Measurements from ENCODE around the gene PIKFYVE.

Gene PIKFYVE

GRCh38 chr2:208234786-208235185 lies 31.3 kb upstream of the PIKFYVE start:
- H3K4me3 ChIP-seq (ENCODE audit: low read depth, low read length), result no peak overlapping the region
- no peak for TF ChIP-seq CTCF (IDR thresholded peaks at IDR 0.05; ENCODE audit: low read depth, low read length, missing control alignments)
- in situ Hi-C loops (cut with HindIII; ENCODE audit: low sequenced_read_pairs), result no loop called here
- DNase-seq (ENCODE audit: low read depth), result no peak

DNA sequence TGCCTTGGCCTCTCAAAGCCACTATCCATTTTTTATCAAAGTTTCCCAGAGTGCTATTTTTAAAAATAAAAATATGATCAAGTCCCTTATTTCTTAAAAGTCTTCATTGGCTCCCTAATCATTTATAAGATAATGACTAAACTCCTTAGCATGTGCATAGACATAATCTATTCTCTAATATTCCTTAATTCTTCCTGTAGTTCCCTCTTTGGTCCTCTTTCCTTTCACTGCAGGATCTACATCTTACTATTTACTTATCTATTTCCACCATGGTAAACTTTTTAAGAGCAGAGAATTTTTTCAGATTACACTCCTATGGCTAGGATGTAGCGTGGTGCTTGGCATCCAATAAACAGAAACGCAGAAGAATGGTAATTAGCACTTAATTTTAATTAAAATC lies 30.2 kb upstream of the PIKFYVE start:
- DNase-seq (ENCODE audit: low read depth), result no peak
- no peak for TF ChIP-seq CTCF (IDR thresholded peaks at IDR 0.05; ENCODE audit: low read depth, low read length, missing control alignments)
- in situ Hi-C loops (cut with HindIII; ENCODE audit: low sequenced_read_pairs), result no loop called here
- no peak overlapping the region for H3K4me3 ChIP-seq (ENCODE audit: low read depth, low read length)

DNA sequence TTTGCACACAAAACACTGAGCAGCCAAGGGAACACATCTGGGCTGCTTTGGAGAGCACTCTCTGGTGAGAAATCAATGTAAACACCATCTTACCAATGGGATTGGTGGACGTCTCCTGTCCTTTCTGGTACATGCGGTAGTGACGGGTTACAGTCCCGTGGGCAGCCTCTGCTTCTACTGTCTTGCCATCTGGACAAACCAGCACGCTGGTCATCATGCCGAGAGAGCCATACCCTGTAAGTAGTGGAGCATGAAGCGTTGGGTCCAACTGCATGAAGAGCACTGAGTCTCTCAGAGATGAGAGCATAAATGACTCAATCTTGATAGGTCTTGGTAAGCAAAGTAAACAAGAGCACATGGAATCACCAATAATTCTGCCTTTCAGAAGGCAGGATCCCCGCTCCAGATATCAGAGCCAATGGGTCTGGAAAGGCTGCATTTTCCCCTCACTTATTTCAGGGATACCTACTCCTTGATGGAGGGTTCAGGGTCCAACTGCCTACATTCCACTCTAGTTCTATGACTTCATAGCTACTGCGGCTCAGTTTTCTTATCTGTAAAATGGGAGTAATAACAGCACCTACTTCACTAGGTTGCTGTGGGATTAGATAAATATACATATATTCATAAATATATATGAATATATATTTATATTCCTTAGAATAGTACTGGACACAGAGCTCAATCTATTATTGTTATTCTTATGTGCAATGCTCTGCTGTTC lies 26.1 kb upstream of the PIKFYVE start:
- DNase-seq (ENCODE audit: low read depth), result no peak
- no peak overlapping the region for H3K4me3 ChIP-seq (ENCODE audit: low read depth, low read length)
- in situ Hi-C loops (cut with HindIII; ENCODE audit: low sequenced_read_pairs), result no loop called here
- TF ChIP-seq CTCF (IDR thresholded peaks at IDR 0.05; ENCODE audit: low read depth, low read length, missing control alignments), result no peak

DNA sequence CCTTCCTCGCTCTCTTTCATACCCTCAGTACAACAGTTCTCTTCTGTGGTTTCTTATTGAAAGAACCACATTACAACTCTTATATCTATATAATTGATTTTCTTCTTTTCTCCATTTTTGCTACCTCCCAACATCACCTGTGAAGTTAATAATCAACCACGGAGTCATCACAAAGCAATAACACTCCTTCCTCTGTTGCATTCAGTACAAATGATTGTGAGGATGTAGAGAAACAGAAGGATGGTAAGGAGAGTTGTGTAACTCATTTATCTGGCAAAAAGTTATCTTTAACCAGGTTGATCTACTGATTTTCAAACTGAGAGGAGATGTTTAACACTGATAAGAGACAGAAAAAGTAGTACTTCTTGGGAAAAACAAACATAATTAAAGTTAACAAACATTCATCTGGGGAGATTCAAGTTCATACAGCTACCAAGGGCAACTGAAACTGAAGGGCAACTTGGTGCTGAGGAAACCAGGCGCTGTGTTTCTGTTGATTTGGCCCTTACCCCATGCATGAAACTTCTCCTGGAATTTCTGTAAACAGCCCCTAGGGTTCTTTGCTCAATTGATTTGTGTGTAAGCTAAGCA lies 25.3 kb upstream of the PIKFYVE start:
- no peak for DNase-seq (ENCODE audit: low read depth)
- no peak for TF ChIP-seq CTCF (IDR thresholded peaks at IDR 0.05; ENCODE audit: low read depth, low read length, missing control alignments)
- H3K4me3 ChIP-seq (ENCODE audit: low read depth, low read length), result no peak overlapping the region
- in situ Hi-C loops (cut with HindIII; ENCODE audit: low sequenced_read_pairs), result no loop called here

- TF ChIP-seq CTCF (IDR thresholded peaks at IDR 0.05; ENCODE audit: low read depth, low read length, missing control alignments), result no peak
- no peak overlapping the region for H3K4me3 ChIP-seq (ENCODE audit: low read depth, low read length)
- DNase-seq (ENCODE audit: low read depth), result no peak
- in situ Hi-C loops (cut with HindIII; ENCODE audit: low sequenced_read_pairs), result no loop called here
These were observed 21.6 kb upstream of the PIKFYVE start for GRCh38 chr2:208244422-208244821.

DNA sequence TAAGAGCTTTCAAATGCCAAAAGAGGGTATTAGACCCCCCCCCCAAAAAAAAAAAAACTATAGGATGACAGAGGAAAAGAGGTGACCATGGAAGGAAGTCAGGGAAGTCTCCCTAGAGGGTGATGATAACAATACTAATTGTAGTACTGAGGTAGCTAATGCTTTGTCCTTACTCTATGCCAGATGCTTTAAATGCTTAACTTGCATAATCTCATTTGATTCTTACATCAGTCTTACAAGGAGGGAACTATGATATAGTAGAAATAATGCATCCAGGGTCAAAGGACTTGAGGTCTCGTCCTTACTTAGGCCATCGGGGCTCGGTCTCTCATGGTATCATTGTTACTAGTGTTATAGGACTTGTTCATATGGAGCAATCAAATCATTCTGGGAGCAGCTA lies 20.3 kb upstream of the PIKFYVE start:
- DNase-seq (ENCODE audit: low read depth), result no peak
- TF ChIP-seq CTCF (IDR thresholded peaks at IDR 0.05; ENCODE audit: low read depth, low read length, missing control alignments), result no peak
- in situ Hi-C loops (cut with HindIII; ENCODE audit: low sequenced_read_pairs), result no loop called here
- no peak overlapping the region for H3K4me3 ChIP-seq (ENCODE audit: low read depth, low read length)

All from astrocyte of the cerebellum (primary cell).